Measurements from ENCODE around the gene B3GNT5.

DNA sequence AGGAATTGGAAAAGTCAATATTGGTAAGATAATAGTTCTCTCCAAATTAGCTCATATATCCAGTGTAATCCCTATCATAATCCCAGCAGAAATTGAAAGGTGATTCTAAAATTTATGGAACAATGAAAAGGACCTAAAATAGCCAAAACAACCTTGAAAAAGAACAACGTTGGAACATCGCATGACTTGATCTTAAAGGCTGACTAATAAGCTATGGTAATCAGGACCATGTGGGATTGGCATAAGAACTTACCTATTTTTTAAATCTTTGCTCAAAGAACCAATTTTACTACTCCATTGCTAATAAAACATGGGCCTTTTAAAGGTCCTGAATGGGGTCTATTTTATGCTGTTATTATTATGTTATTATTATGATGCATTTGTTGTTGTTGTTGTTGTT is 40.9 kb downstream of the B3GNT5 start:
- TF ChIP-seq FOXM1 (IDR thresholded peaks at IDR 0.05; ENCODE audit: borderline replicate concordance, low read depth) (no peak), CEBPB (IDR thresholded peaks at IDR 0.05) (no peak), TAF1 (IDR thresholded peaks at IDR 0.05; ENCODE audit: low read depth) (no peak), EP300 (IDR thresholded peaks at IDR 0.05; ENCODE audit: borderline replicate concordance) (no peak), TCF12 (IDR thresholded peaks at IDR 0.05; ENCODE audit: low read depth) (no peak), EGR1 (IDR thresholded peaks at IDR 0.05) (no peak), RAD21 (IDR thresholded peaks at IDR 0.05; ENCODE audit: low read depth) (no peak)
- TF ChIP-seq, protein P1, sequence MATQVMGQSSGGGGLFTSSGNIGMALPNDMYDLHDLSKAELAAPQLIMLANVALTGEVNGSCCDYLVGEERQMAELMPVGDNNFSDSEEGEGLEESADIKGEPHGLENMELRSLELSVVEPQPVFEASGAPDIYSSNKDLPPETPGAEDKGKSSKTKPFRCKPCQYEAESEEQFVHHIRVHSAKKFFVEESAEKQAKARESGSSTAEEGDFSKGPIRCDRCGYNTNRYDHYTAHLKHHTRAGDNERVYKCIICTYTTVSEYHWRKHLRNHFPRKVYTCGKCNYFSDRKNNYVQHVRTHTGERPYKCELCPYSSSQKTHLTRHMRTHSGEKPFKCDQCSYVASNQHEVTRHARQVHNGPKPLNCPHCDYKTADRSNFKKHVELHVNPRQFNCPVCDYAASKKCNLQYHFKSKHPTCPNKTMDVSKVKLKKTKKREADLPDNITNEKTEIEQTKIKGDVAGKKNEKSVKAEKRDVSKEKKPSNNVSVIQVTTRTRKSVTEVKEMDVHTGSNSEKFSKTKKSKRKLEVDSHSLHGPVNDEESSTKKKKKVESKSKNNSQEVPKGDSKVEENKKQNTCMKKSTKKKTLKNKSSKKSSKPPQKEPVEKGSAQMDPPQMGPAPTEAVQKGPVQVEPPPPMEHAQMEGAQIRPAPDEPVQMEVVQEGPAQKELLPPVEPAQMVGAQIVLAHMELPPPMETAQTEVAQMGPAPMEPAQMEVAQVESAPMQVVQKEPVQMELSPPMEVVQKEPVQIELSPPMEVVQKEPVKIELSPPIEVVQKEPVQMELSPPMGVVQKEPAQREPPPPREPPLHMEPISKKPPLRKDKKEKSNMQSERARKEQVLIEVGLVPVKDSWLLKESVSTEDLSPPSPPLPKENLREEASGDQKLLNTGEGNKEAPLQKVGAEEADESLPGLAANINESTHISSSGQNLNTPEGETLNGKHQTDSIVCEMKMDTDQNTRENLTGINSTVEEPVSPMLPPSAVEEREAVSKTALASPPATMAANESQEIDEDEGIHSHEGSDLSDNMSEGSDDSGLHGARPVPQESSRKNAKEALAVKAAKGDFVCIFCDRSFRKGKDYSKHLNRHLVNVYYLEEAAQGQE (IDR thresholded peaks at IDR 0.05; ENCODE audit: low read depth), result no peak
- TF ChIP-seq, protein P2, sequence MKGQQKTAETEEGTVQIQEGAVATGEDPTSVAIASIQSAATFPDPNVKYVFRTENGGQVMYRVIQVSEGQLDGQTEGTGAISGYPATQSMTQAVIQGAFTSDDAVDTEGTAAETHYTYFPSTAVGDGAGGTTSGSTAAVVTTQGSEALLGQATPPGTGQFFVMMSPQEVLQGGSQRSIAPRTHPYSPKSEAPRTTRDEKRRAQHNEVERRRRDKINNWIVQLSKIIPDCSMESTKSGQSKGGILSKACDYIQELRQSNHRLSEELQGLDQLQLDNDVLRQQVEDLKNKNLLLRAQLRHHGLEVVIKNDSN (IDR thresholded peaks at IDR 0.05), result no peak

Data from Ishikawa (cell line).